BE2C (cell line): Measurements from ENCODE around the gene DUSP10.
A peak's percentile ranks its signal among the peaks of the same experiment; 100 is the strongest.

Experiments
- DNase-seq: peaks from one replicate; pipeline ENCODE4 v3.0.0-alpha.2; 2020
- H3K27me3 ChIP-seq: fragments of 250-450 bp; sonication (Bioruptor Pico); 2 replicates; pipeline ENCODE4 v1.5.1; 2020; ENCODE audit warnings: mild to moderate bottlenecking
- H3K36me3 ChIP-seq: fragments of 250-450 bp; sonication (Bioruptor Pico); 2 replicates; pipeline ENCODE4 v1.5.1; 2020; ENCODE audit warnings: mild to moderate bottlenecking
- H3K4me1 ChIP-seq: fragments of 250-450 bp; sonication (Bioruptor Pico); 2 replicates; pipeline ENCODE4 v1.5.1; 2020
- H3K4me3 ChIP-seq: 2 replicates; pipeline ENCODE4 v1.5.1; 2011; ENCODE audit warnings: low read depth, low read length
- H3K9me3 ChIP-seq: fragments of 250-450 bp; sonication (Bioruptor Pico); 2 replicates; pipeline ENCODE4 v1.5.1; 2020
- TF ChIP-seq, protein P1 (sequence below): IDR thresholded peaks from 2 replicates; pipeline ENCODE4 v1.5.1; 2012; ENCODE audit warnings: mild to moderate bottlenecking, low read depth, low read length

DUSP10 gene

DNA sequence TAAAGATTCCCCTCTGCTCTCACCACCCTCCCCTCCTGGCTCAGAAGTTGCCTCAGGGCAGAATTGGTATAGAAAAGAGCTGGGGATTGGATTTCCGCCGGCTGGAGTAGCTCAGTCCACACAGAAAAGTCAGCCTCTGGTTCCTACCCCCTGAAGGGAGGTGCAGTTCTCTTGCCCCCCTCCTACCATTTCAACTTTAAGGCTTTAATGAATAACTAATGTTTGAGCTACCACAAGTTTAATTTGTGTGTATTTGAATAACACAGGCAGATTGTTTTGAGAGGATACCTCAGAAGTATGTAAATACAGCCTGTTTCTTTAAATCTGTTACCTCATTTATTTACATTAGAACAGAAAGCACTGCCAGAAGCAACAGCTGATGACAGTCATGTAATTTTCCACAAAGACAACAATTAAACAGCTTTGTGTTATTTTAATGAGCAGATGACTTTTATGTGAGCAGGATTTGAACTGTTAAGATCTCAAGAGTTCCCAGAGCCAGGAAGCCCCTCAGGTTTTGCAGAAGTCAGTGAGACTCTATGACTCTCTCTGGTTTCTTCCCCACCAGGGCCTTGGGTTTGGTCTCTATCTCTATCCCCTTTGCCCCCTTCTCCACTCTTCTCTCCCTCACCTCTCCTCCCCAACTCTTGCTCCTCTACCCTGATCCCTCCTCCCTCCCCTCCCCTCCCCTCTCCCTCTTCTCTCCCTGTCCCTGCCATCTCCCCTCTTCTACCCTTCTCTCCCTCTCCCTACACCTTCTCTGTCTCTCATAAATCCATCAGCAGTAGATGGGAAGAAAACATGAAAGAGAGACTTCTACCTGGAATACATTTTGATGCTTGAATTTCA, 26.3 kb downstream of the DUSP10 start:
- peak; percentile 69 for DNase-seq
- H3K9me3 ChIP-seq: no peaks in the 10 kb centered on the region
- no peaks in the 10 kb centered on the region for H3K27me3 ChIP-seq
- H3K4me1 ChIP-seq: peaks cover 45% of the 10 kb centered on the region
- TF ChIP-seq, protein P1, sequence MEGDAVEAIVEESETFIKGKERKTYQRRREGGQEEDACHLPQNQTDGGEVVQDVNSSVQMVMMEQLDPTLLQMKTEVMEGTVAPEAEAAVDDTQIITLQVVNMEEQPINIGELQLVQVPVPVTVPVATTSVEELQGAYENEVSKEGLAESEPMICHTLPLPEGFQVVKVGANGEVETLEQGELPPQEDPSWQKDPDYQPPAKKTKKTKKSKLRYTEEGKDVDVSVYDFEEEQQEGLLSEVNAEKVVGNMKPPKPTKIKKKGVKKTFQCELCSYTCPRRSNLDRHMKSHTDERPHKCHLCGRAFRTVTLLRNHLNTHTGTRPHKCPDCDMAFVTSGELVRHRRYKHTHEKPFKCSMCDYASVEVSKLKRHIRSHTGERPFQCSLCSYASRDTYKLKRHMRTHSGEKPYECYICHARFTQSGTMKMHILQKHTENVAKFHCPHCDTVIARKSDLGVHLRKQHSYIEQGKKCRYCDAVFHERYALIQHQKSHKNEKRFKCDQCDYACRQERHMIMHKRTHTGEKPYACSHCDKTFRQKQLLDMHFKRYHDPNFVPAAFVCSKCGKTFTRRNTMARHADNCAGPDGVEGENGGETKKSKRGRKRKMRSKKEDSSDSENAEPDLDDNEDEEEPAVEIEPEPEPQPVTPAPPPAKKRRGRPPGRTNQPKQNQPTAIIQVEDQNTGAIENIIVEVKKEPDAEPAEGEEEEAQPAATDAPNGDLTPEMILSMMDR: no peak
- peak overlapping the region; percentile 41; the same call in 1 of the 2 replicates for H3K4me3 ChIP-seq
- no peaks in the 10 kb centered on the region; the same call in 1 of the 2 replicates for H3K36me3 ChIP-seq

DNA sequence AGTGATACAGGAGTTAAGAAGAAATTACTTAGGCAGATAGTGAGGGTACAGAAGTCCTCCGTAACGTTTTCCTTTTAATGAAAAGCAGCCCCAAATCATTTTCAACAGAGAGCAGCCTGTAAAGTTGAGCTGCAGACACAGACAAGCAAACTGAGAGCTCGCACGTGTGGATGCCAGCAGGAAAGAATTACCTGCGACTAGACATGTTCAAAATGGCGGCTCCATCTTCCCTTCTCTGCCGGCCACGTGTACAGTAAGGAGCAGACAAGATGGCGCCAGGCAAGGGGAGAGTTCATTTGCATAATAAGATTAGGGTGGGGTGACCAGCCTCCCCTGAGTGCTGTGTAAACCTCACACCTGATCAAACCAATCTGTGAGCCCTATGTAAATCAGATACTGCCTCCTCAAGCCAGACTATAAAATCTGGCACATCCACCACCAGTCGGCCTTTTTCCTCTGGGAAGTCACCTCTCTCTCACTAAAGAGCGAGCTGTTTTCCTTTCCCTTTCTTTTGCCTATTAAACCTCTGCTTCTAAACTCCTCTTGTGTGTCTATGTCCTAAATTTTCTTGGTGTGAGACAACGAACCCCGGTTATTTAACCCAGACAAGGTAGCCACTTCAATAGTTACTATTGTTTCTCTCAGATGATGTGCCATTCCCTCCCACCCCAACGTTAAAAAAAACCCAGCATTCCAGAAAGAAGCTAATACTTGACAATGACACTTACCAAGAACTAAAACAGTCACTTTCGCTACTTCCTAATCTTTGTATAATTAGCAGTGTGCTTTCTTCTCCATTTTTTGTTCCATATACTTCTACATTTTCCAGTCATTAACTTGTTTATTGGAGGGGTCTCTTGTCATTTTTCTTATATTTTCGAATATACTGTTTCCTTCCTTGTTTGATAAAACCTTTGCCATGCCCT, 27.4 kb downstream of the DUSP10 start:
- Histone ChIP-seq H3K36me3 (no peaks in the 10 kb centered on the region; the same call in 1 of the 2 replicates), H3K27me3 (no peaks in the 10 kb centered on the region), H3K9me3 (no peaks in the 10 kb centered on the region), H3K4me3 (peak overlapping the region; percentile 41), H3K4me1 (peaks cover 47% of the 10 kb centered on the region)
- peak; percentile 89 for DNase-seq
- TF ChIP-seq, protein P1: peak; percentile 17; the same call in 1 of the 2 replicates

DNA sequence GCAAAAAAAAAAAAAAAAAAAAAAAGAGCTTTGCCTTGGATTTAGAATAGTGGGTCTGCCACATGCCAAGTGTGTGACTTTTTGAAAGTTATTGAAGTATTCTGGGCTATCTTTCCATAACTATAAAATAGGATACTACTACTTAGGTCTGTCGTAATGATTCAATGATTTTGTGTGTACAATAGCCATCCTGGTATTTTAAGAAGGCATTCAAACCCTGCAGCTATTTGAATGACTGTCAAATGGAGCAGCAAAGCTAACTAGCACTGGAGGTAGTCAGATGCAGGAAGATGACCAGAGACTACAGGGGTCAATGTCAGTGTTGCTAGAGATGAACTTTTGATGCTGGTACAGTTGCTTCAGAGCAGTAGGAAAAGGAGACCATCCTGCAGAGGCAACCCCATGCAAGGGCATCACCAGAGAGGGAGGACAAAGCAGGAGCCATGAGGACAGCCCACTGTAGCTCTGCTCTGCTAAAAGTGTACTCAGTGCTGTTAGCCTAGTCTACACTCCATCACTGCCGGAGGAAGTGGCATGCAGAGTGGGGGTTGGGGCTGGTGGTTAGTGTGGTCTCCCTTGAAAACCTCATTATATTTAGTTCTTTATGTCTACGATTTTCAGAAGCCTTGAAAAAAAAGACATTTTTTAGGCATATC, 29.0 kb downstream of the DUSP10 start:
- DNase-seq: no peak
- TF ChIP-seq, protein P1: no peak

DNA sequence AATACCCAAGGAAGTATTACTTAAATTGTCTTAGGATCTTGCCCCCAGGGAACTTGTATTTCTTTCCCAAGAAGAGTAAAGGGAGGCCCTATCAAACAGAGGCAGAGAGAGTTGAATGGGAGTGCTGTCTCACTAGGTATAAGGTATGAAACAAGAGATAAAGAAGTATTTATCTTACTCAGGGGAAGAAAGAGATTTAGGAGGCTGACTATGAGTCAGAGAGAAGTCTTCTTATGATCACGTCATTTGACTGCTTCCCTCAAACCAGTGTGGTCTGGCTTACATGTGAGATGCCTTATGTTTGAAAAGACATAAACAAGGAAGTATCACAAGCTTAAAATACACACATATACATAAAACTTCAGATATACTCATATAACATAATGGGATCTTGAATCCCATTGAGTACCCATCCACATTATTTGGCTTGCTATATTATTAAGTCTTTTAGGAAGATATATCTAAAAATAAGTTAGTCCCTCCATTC, 29.6 kb downstream of the DUSP10 start:
- Histone ChIP-seq H3K9me3 (no peaks in the 10 kb centered on the region), H3K4me3 (no peak overlapping the region), H3K36me3 (no peaks in the 10 kb centered on the region; the same call in 1 of the 2 replicates), H3K27me3 (no peaks in the 10 kb centered on the region), H3K4me1 (peaks cover 61% of the 10 kb centered on the region)
- TF ChIP-seq, protein P1: no peak
- no peak for DNase-seq

More for the DNA sequence above, 29.0 kb downstream of the DUSP10 start:
- Histone ChIP-seq H3K9me3 (no peaks in the 10 kb centered on the region), H3K4me3 (no peak overlapping the region), H3K4me1 (peaks cover 58% of the 10 kb centered on the region), H3K36me3 (no peaks in the 10 kb centered on the region; the same call in 1 of the 2 replicates), H3K27me3 (no peaks in the 10 kb centered on the region)

DNA sequence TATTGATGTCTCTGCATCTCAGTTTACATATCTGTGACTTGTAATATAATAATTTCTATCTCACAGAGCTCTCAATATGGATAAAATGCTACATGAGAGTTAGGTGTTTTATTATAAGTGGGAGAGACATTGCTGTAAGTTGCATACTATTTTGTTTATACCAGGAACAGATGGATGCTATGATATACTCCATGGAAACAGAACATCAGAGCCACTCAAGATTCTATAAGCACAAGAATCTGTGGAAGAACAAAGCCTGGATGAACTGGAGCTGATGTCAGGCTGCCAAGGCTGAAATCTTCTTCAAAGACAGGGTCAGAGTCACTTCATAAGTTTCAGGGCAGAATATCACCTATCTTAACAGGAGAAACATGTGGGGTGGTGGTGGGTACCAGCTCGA, 30.2 kb downstream of the DUSP10 start:
- no peak for DNase-seq
- Histone ChIP-seq H3K27me3 (no peaks in the 10 kb centered on the region), H3K36me3 (peaks cover 1% of the 10 kb centered on the region; the same call in 1 of the 2 replicates), H3K4me3 (no peak overlapping the region), H3K4me1 (peaks cover 55% of the 10 kb centered on the region), H3K9me3 (no peaks in the 10 kb centered on the region)
- TF ChIP-seq, protein P1: no peak
